CD14-positive monocyte (primary cell): ENCODE data around the gene TMEM259. TPM values are rescaled to one million over a fixed set of nuclear protein-coding genes. Genes with fewer than 3 reads are reported as not detected.
A peak's percentile ranks its signal among the peaks of the same experiment; 100 is the strongest.

Source experiments
- DNase-seq, 3 donors: peaks; one replicate each; pipeline ENCODE4 v3.0.0-alpha.2; 2011 to 2022
- H2AFZ ChIP-seq: 2 replicates; pipeline ENCODE4 v1.6.0; 2012; ENCODE audit warnings: mild to moderate bottlenecking, low read depth, low read length, inconsistent platforms; ENCODE audit not compliant: insufficient read depth, poor library complexity, severe bottlenecking
- H3K27ac ChIP-seq, 2 donors: 1 replicate in 1 of 2; 2 replicates in 1 of 2; pipeline ENCODE4 v1.5.1; 2012 to 2013; ENCODE audit warnings: low read length in 2 of 2, control low read depth in 1 of 2, inconsistent platforms in 1 of 2, low read depth in 1 of 2, mild to moderate bottlenecking in 1 of 2
- H3K27me3 ChIP-seq, 2 donors: one replicate each; pipeline versions ENCODE4 v1.6.0 to v1.6.1; 2011 to 2013; ENCODE audit warnings: low read length in 2 of 2; ENCODE audit not compliant: control insufficient read depth in 2 of 2, insufficient read depth in 2 of 2
- H3K36me3 ChIP-seq, 2 donors: replicated peaks in 1 of 2; 1 replicate in 1 of 2; 2 replicates in 1 of 2; pipeline versions ENCODE4 v1.5.1 to v1.6.1; 2012 to 2013; ENCODE audit warnings: low read length in 2 of 2, control low read depth in 1 of 2, inconsistent platforms in 1 of 2, mild to moderate bottlenecking in 1 of 2; ENCODE audit not compliant: insufficient read depth in 2 of 2, control insufficient read depth in 1 of 2
- H3K4me1 ChIP-seq, 2 donors: 1 replicate in 1 of 2; 2 replicates in 1 of 2; pipeline versions ENCODE4 v1.5.1 to v1.6.1; 2012 to 2013; ENCODE audit warnings: low read length in 2 of 2, control low read depth in 1 of 2, inconsistent platforms in 1 of 2, mild to moderate bottlenecking in 1 of 2, moderate library complexity in 1 of 2; ENCODE audit not compliant: insufficient read depth in 2 of 2, control insufficient read depth in 1 of 2
- H3K4me2 ChIP-seq: replicated peaks from 2 replicates; pipeline ENCODE3; 2012; ENCODE audit warnings: low read length, moderate library complexity, mild to moderate bottlenecking; ENCODE audit not compliant: poor library complexity, severe bottlenecking; ENCODE audit errors: extremely low read depth
- H3K4me3 ChIP-seq, 3 experiments: fragments of 200-600 bp in 1 of 3; sonication (generic) in 1 of 3; replicated peaks in 1 of 3; 1 replicate in 2 of 3; 2 replicates in 1 of 3; pipeline ENCODE4 v1.5.1; 2011 to 2013; ENCODE audit warnings: low read length in 3 of 3, mild to moderate bottlenecking in 3 of 3, control low read depth in 2 of 3, low read depth in 2 of 3, inconsistent platforms in 1 of 3, moderate library complexity in 1 of 3
- H3K79me2 ChIP-seq: 2 replicates; pipeline ENCODE4 v1.6.0; 2012; ENCODE audit warnings: mild to moderate bottlenecking, control low read depth, inconsistent platforms, low read length, moderate library complexity; ENCODE audit not compliant: insufficient read depth
- H3K9ac ChIP-seq: 2 replicates; pipeline ENCODE4 v1.6.0; 2017; ENCODE audit warnings: low read length, mild to moderate bottlenecking; ENCODE audit not compliant: insufficient read depth, poor library complexity, severe bottlenecking
- H3K9me3 ChIP-seq, 2 donors: replicated peaks in 1 of 2; 1 replicate in 1 of 2; 2 replicates in 1 of 2; pipeline versions ENCODE4 v1.5.1 to v1.6.1; 2012 to 2013; ENCODE audit warnings: low read length in 2 of 2, control low read depth in 1 of 2; ENCODE audit not compliant: control insufficient read depth in 1 of 2, insufficient read depth in 1 of 2
- H4K20me1 ChIP-seq: 2 replicates; pipeline ENCODE4 v1.6.0; 2012; ENCODE audit warnings: mild to moderate bottlenecking, low read length, control low read depth, moderate library complexity; ENCODE audit not compliant: insufficient read depth
- H3K27ac Mint-ChIP-seq, 7 donors: one replicate each; pipeline ENCODE4 v1.8.0; 2020; ENCODE audit warnings: mild to moderate bottlenecking in 7 of 7, mixed read lengths in 7 of 7, moderate library complexity in 6 of 7, inconsistent platforms in 2 of 7
- H3K27me3 Mint-ChIP-seq, 3 donors: one replicate each; pipeline ENCODE4 v1.8.0; 2021 to 2022; ENCODE audit warnings: low read depth in 3 of 3, mild to moderate bottlenecking in 3 of 3, mixed read lengths in 3 of 3, moderate library complexity in 3 of 3, inconsistent platforms in 1 of 3
- H3K36me3 Mint-ChIP-seq, 2 donors: one replicate each; pipeline ENCODE4 v1.8.0; 2020; ENCODE audit warnings: mixed read lengths in 2 of 2, inconsistent platforms in 1 of 2, mild to moderate bottlenecking in 1 of 2
- H3K4me1 Mint-ChIP-seq: one replicate; pipeline ENCODE4 v1.8.0; 2020; ENCODE audit warnings: mild to moderate bottlenecking, mixed read lengths
- H3K4me3 Mint-ChIP-seq, 2 donors: one replicate each; pipeline ENCODE4 v1.8.0; 2020; ENCODE audit warnings: mild to moderate bottlenecking in 2 of 2, mixed read lengths in 2 of 2, moderate library complexity in 1 of 2
- H3K9me3 Mint-ChIP-seq, 7 donors: one replicate each; pipeline ENCODE4 v1.8.0; 2020 to 2022; ENCODE audit warnings: mixed read lengths in 7 of 7, mild to moderate bottlenecking in 6 of 7, moderate library complexity in 6 of 7, inconsistent platforms in 2 of 7
- CTCF ChIP-seq: fragments of 200-600 bp; IDR thresholded peaks from one replicate; pipeline ENCODE4 v1.8.0; 2022; ENCODE audit warnings: antibody characterized with exemption, mild to moderate bottlenecking
- WGBS: methylation state at CpG from one replicate; pipeline ENCODE4 v1.1.5; 2013; ENCODE audit warnings: missing lambda C conversion rate; ENCODE audit not compliant: insufficient coverage; 5-methylcytosine and 5-hydroxymethylcytosine counted together
- intact Hi-C, 2 donors: fragments of 100-400 bp; cut with micrococcal nuclease; formaldehyde crosslinking; loops; one replicate each; pipeline versions ENCODE4 v1.15.0 to v1.15.1; 2023
- polyA plus RNA-seq, 3 donors: library from polyadenylated mRNA; depleted of rRNA in 1 of 3; unstranded in 2 of 3; stranded (reverse) in 1 of 3; fragments of 300-500 nt in 2 of 3; fragments of >200 nt in 1 of 3; fragmentation: Illumina TruSeq in 2 of 3; gene quantifications; 1 replicate in 2 of 3; 2 replicates in 1 of 3; pipeline ENCODE4 v1.2.3, GENCODE V29; 2012 to 2021

Gene TMEM259
- polyA plus RNA-seq, 3 donors: 37.4 to 417 (median 45.0) TPM

- DNase-seq: no peak
- WGBS: 93% methylated on average over 14 of the region's 17 CpGs
- TF ChIP-seq CTCF: no peak
- Histone ChIP-seq H3K9me3 (peaks cover 7 to 20% of the 10 kb centered on the region in 2 donors), H3K36me3 (peaks cover 91 to 95% of the 10 kb centered on the region in 2 donors), H3K79me2 (peaks cover 13% of the 10 kb centered on the region), H3K9ac (no peak overlapping the region), H3K27me3 (no peaks in the 10 kb centered on the region), H3K4me3 (no peak overlapping the region), H3K4me2 (no peak overlapping the region), H3K4me1 (peaks cover 0 to 4% of the 10 kb centered on the region in 2 donors), H2AFZ (no peak overlapping the region), H3K27ac (no peak overlapping the region), H4K20me1 (peaks cover 77% of the 10 kb centered on the region)
- Mint-ChIP-seq H3K9me3 (peaks cover 13 to 29% (median 16%) of the 10 kb centered on the region in 7 donors), H3K4me3 (no peak overlapping the region), H3K4me1 (peaks cover 5% of the 10 kb centered on the region), H3K36me3 (peaks cover 57 to 94% of the 10 kb centered on the region in 2 donors), H3K27me3 (no peaks in the 10 kb centered on the region), H3K27ac (peak overlapping the region in 3 of 7 donors; percentile 32 to 79 (median 79))
- intact Hi-C loops: no loop called here
These were observed 54.3 kb downstream of the TMEM259 start for GRCh38 chr19:966485-967088.

DNA sequence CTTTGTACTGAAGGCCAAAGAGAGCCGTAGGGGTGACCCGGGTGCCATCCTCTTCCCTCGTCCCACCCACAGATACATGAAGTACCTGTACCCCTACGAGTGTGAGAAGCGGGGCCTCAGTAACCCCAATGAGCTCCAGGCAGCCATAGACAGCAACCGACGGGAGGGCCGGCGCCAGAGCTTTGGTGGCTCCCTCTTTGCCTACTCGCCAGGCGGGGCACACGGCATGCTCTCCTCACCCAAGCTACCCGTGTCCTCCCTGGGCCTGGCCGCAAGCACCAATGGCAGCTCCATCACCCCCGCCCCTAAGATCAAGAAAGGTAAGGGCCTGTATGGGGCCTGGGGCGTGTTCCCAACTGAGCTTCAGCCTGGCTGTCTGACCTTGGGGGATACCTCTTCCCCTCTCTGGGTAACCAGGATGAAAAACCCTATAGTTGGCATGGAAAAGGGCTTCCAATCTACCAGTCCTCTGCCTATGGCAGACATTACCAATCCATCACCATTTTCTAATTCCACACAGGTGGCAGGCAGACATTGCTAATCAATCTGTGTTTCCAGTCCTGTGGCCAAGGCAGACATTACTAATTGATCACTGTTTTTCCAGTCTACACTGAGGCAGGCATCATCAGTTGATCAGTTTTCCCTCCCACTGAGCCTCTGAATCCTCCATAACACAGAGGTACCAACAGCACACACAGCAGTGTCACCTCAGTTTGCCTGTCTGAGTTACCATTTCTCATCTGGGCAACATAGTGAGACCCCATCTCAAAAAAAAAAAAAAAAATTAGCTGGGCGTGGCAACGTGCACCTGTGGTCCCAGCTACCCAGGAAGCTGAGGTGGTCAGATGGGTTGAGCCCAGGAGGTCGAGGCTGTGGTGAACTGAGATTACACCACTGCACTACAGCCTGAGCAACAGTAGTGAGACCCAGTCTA is 55.9 kb downstream of the TMEM259 start:
- Histone ChIP-seq H3K79me2 (peaks cover 27% of the 10 kb centered on the region), H3K36me3 (peaks cover 89 to 95% of the 10 kb centered on the region in 2 donors), H3K27ac (no peak overlapping the region), H4K20me1 (peaks cover 81% of the 10 kb centered on the region), H3K27me3 (no peaks in the 10 kb centered on the region), H3K4me3 (no peak overlapping the region), H3K9me3 (peaks cover 0 to 9% of the 10 kb centered on the region in 2 donors), H2AFZ (no peak overlapping the region), H3K4me2 (no peak overlapping the region), H3K4me1 (peaks cover 0 to 5% of the 10 kb centered on the region in 2 donors), H3K9ac (no peak overlapping the region)
- Mint-ChIP-seq H3K9me3 (peaks cover 2 to 17% (median 9%) of the 10 kb centered on the region in 7 donors), H3K27me3 (no peaks in the 10 kb centered on the region), H3K4me3 (no peak overlapping the region), H3K36me3 (peaks cover 50 to 93% of the 10 kb centered on the region in 2 donors), H3K4me1 (peaks cover 5% of the 10 kb centered on the region), H3K27ac (peak overlapping the region in 1 of 7 donors; percentile 16)
- TF ChIP-seq CTCF: no peak
- intact Hi-C loops: no loop called here
- DNase-seq: no peak
- 100% methylated on average over 12 of the region's 19 CpGs for WGBS
